ENCODE measurements around the gene SLC22A31. TPM values are rescaled to one million over a fixed set of nuclear protein-coding genes. Genes with fewer than 3 reads are reported as not detected.
"Not testable (repeated sequence)": the region's sequence is repeated elsewhere in the genome, so short reads cannot be mapped to it uniquely, and the experiment has no call there.

Gene SLC22A31
- polyA plus RNA-seq (ENCODE audit: insufficient read length): 2.6 TPM

- no peak for DNase-seq
These were observed at the start of gene SLC22A31 for GRCh38 chr16:89200124-89200849. Gene SLC22A31 (minus strand): TSS chr16:89200537. CDS start chr16:89200501, 36 bp downstream.

DNA sequence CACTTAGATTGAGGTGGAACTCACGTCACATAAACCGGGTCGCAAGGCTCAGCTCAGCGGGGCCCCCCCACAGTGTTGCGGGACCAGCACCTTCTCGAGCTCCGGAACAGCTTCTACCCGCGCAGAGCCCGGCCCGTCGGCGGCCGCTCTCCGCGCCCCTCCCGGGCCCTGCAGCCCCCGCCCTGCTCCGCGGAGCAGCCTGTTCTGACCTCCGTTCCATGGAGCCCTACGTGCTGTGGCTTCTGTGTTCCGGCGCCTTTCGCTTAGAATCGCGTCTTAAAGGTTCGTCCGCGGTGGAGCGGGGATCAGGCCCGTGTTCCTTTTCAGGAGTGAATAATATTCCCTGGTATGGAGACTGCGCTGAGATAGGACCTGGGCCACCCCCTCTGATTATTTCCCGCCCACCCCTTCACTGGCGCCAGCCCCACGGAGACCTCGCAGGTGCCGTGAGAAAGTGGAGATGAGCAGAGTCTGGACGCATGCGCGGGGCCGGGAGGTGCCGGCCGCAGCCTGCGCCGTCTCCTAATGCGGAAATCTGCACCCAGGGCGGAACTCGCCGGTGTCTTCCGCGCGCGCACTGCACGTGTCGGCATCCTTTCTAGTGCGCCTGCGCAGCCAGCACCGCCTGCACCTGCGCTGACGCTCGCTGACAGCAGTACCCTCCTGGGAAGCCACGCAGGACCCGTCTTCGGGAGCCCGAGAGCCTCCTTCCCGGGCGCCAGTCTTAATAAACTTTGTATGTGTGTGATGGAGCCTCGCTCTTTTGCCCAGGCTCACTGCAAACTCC is 48.1 kb upstream of the SLC22A31 start:
- no peak for DNase-seq

- not testable (repeated sequence) for DNase-seq
These were observed 47.4 kb upstream of the SLC22A31 start for GRCh38 chr16:89247734-89248075.

GRCh38 chr16:89246903-89247733 is 46.8 kb upstream of the SLC22A31 start:
- peak; percentile 62 for DNase-seq

GRCh38 chr16:89246383-89246902 is 46.1 kb upstream of the SLC22A31 start:
- no peak for DNase-seq

GRCh38 chr16:89244754-89245153 is 44.4 kb upstream of the SLC22A31 start:
- DNase-seq: no peak

- DNase-seq: not testable (repeated sequence)
These were observed 43.9 kb upstream of the SLC22A31 start for GRCh38 chr16:89244264-89244663.

DNA sequence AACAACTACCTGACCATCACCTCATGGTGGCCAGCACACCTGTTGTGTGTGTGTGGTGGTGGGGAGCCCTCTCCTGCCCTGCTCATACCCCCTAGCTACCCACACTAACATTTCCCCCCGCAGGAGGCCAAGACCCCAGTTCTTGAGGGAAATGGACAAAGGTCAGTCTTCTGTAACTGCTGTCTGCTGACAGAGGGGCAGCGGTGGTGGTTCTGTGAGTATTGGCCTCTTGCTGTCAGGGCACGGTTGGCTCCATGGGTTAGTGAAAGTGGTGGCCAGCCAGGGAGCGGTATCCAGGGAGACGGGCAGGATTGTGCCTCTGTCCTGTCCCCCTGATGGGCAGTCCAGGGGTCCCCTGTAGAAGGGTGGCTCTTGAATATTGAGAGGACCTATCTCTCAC is 43.3 kb upstream of the SLC22A31 start:
- DNase-seq: no peak

DNA sequence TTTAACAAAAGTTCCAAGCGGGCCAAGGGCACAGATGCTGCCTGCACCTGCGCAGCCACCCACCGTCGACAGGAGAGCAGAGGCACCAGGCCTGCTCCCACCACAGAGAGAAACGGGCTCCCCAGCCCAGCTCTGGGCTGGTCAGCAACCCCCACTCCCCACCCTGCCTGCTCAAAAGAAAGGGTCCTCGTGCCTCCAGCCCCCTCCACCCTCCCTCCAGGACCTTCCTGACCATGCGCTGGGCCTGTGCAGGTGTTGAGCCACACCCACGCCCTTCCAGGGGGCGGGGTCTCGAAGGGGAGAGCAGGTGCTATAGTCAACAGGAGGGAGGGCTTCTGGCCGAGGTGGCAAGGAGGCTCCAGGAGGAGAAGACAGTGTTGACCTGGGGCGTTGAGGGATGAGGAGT is 42.5 kb upstream of the SLC22A31 start:
- DNase-seq: no peak

GRCh38 chr16:89241187-89242007 is 41.1 kb upstream of the SLC22A31 start:
- DNase-seq: peak; percentile 79

- DNase-seq: no peak
These were observed 37.4 kb upstream of the SLC22A31 start for GRCh38 chr16:89237733-89238132.

DNA sequence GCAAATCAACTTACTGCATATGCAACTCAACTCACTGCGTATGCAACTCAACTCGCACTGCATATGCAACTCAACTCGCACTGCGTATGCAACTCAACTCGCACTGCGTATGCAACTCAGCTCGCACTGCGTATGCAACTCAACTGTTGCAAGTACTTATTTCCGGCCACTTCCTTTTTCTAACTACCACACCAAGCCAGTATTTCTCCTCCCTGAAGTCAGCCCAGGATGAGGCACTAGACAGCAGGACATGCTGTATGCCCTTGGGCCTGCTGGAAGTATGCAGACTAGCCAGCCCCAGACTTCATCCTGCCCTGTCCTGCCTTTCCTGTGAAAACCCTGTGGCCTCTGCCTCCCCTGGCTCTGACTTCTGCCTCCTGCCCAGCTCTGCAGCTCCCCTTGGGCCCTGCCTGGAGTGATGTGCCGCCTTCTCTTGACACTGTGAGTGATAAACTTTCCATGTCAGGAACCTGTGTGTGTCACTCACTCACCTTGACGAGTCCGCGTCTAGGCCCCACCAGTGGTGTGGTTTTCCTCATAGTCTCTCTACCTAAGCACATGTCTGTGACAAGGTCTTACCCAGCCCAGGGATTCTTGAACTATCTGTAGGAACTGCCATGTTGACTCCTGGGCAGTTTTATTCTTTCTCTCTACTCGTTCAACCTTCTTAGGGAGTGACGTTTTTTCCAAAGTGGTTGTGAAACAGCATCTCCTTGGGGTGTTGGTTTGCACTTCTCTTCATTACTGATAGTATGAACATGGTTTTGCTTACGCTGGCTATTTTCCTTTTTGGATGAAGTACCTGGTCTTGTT is 33.5 kb upstream of the SLC22A31 start:
- DNase-seq: no peak

DNA sequence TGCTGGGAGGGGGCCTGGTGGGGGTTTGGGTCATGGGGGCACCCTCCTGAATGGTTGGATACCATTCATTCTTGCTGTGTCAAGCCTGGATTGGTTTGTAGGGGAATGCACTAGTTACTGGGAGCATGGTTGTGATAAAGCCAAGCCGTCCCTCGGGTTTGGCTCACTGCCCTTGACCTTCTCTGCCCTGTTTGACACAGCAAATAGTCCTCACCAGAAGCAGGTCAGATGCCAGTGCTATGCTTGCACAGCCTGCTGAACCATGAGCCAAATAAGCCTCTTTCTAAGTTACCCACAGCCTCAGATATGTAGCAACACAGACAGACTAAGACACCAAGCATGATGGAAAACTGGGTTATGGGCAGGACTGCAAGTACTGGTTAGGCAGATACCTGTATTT is 31.8 kb upstream of the SLC22A31 start:
- DNase-seq: no peak

DNA sequence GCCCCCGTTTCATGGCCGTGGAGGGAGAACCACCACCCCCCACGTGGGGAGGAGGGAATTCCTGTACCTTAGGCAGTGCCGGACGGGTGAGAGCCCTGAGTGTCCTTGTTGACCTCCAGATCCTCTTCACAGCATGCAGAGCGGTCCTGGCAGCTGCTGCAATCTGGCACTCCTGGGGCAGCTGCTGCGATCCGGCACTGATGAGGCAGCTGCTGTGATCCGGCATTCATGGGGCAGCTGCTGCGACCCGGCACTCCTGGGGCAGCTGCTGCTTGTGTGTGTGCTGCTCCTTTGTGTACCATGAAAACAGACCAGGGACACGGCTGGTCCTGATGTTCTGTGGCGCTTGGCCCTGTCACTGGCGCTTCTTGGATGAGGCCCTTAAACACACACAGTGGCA is 29.9 kb upstream of the SLC22A31 start:
- peak; percentile 57 for DNase-seq

- no peak for DNase-seq
These were observed 24.3 kb upstream of the SLC22A31 start for GRCh38 chr16:89224665-89225064.

GRCh38 chr16:89222931-89223330 is 22.6 kb upstream of the SLC22A31 start:
- DNase-seq: no peak

DNA sequence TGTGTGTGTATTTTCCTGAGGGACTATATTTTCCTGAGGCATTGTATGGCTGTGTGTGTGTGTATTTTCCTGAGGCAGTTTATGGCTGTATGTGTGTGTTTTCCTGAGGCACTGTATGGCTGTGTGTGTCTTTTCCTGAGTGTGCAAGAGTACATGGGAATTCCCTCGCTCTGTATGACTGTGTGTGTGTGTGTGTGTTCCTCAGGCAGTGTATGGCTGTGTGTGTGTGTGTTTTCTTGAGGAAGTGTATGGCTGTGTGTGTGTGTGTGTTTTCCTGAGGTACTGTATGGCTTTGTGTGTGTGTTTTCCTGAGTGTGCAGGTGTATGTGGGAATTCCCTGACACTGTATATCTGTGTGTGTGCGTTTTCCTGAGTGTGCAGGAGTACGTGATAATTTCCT is 21.3 kb upstream of the SLC22A31 start:
- no peak for DNase-seq

DNA sequence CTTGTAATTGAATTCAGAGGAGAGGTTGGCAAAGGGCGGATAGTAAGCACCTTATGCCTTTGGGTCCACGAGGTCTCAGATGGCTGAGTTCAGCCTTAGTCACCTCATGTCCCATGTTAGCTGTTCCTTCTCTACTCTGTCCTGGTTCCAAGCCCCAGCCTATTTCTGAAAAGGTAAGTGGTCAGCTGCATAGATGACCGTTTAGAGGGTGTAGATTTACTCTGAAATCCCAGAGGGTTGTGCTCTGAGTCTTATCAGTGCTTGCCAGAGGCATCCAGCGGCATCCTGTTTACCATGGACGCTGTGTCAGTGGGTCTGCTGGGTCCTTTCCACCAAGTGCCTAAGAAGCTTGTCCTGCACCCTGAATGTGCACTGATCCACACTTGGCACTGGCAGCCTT is 19.0 kb upstream of the SLC22A31 start:
- no peak for DNase-seq

DNA sequence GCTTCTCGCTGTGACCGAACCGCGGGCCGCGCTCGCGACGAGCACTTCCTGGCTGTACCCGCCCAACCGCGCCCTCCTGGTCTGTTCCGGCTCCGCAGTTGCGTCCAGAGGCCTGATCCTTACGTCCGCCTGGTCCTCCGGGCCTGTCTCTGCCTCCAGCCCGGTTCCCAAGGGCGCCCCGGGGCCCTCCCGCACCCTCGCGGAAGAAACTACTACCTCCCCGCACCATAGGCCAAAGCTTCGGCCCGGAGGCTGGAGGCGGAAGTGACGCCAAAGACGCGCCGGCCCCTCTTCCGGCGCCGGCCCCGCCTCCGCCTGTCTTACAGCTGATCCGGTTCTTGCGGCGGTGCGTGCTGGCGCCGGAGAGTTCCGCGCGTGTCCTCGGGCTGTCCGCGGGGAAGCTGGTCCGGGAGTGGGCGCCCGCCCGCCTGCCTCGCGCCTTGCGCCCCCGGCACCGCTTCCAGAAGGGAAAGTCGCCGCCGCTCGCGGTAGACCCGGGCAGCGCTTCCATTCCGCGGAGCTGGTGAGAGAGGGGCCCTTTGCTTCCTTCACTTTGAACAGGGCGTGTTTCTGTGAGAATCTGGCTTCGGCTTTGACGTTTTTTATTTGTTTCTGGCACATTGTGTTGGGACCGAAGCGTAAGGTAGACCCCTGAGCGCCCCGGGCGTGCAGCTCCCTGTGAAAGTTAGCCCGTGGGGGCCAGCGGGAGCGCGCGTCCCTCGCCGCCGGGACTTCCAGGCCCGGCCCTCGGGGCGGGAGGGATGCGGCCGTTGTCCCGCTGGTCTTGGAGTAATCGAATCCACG is 17.3 kb upstream of the SLC22A31 start, which contains the start of gene ZNF778:
Gene ZNF778, plus strand, starts transcription at position 316 of the 804 bp plus-strand sequence. CDS start 3,425 bp downstream, outside the sequence.
- DNase-seq: peak; percentile 89

DNA sequence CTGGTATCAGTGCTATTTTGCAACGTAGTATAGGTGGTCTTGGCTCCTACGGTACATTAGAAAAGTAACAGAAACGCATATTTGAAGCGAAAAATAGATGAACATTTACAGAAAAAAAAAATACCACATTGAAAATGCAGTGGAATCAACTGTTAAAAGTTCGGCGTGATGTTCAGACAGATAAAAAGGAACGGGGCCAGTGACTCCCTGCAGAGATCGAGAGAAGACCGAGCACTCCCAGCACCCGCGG is 16.7 kb upstream of the SLC22A31 start:
- no peak for DNase-seq
